ENCODE measurements around the gene C19orf81.

The C19orf81 gene

GRCh38 chr19:50632151-50632835 is 17.0 kb upstream of the C19orf81 start:
- DNase-seq = no peak

- no peak for DNase-seq
Observed at GRCh38 chr19:50633359-50633758, 15.9 kb upstream of the C19orf81 start.

- no peak for DNase-seq
Observed at GRCh38 chr19:50633973-50634372, 15.3 kb upstream of the C19orf81 start.

GRCh38 chr19:50636317-50637085 is 12.7 kb upstream of the C19orf81 start:
- DNase-seq = no peak

- no peak for DNase-seq
Observed at GRCh38 chr19:50638600-50638999, 10.6 kb upstream of the C19orf81 start.

- DNase-seq = peak; percentile 38
Observed at GRCh38 chr19:50639121-50640112, 9.8 kb upstream of the C19orf81 start, which contains the start of gene SYT3. Gene SYT3 (minus strand): TSS chr19:50639881. CDS start chr19:50637411, 2,470 bp downstream.

GRCh38 chr19:50640368-50640767 is 8.9 kb upstream of the C19orf81 start:
- DNase-seq = no peak

- no peak for DNase-seq
Observed at GRCh38 chr19:50644315-50644915, 4.8 kb upstream of the C19orf81 start.

- no peak for DNase-seq
Observed at GRCh38 chr19:50645107-50645506, 4.1 kb upstream of the C19orf81 start.

- DNase-seq = no peak
Observed at GRCh38 chr19:50646074-50646807, 3.0 kb upstream of the C19orf81 start.

GRCh38 chr19:50647879-50648615 is 1.2 kb upstream of the C19orf81 start:
- no peak for DNase-seq

- no peak for DNase-seq
Observed at GRCh38 chr19:50648659-50649058, 586 bp upstream of the C19orf81 start.

GRCh38 chr19:50651174-50651573 is 1.9 kb downstream of the C19orf81 start:
- no peak for DNase-seq

- DNase-seq = no peak
Observed at GRCh38 chr19:50652722-50653121, 3.5 kb downstream of the C19orf81 start.

GRCh38 chr19:50654882-50655281 is 5.6 kb downstream of the C19orf81 start:
- DNase-seq = no peak

GRCh38 chr19:50657222-50657669 is 8.0 kb downstream of the C19orf81 start:
- no peak for DNase-seq

- peak; percentile 59 for DNase-seq
Observed at GRCh38 chr19:50657712-50658440, 8.6 kb downstream of the C19orf81 start.

- peak; percentile 80 for DNase-seq
Observed at GRCh38 chr19:50658441-50659317, 9.4 kb downstream of the C19orf81 start.
